SJSA1 (cell line): ENCODE measurements around the gene SPEM1. TPM values are rescaled to one million over a fixed set of nuclear protein-coding genes. Genes with fewer than 3 reads are reported as not detected.
"Not testable (repeated sequence)": the region's sequence is repeated elsewhere in the genome, so short reads cannot be mapped to it uniquely, and the experiment has no call there.

Source experiments
- DNase-seq, 2 experiments: peaks; one replicate each; pipeline ENCODE4 v3.0.0-alpha.2; 2015 to 2020; ENCODE audit warnings: low spot score in 2 of 2, low read depth in 1 of 2
- H3K27ac ChIP-seq: fragments of 250-450 bp; sonication (Bioruptor Pico); 2 replicates; pipeline ENCODE4 v1.5.1; 2020; ENCODE audit warnings: mild to moderate bottlenecking, moderate library complexity
- H3K27me3 ChIP-seq: fragments of 250-450 bp; sonication (Bioruptor Pico); replicated peaks from 2 replicates; pipeline ENCODE4 v1.5.1; 2020; ENCODE audit warnings: mild to moderate bottlenecking, moderate library complexity
- H3K36me3 ChIP-seq: fragments of 250-450 bp; sonication (Bioruptor Pico); 2 replicates; pipeline ENCODE4 v1.5.1; 2020; ENCODE audit warnings: mild to moderate bottlenecking
- H3K4me1 ChIP-seq: fragments of 250-450 bp; sonication (Bioruptor Pico); replicated peaks from 2 replicates; pipeline ENCODE4 v1.6.1; 2021; ENCODE audit warnings: mild to moderate bottlenecking
- H3K4me3 ChIP-seq: fragments of 250-450 bp; sonication (Bioruptor Pico); 2 replicates; pipeline ENCODE4 v1.5.1; 2020; ENCODE audit warnings: mild to moderate bottlenecking
- H3K9me3 ChIP-seq: fragments of 250-450 bp; sonication (Bioruptor Pico); replicated peaks from 2 replicates; pipeline ENCODE4 v1.5.1; 2020; ENCODE audit warnings: mild to moderate bottlenecking
- total RNA-seq: library from RNA; depleted of rRNA; stranded (reverse); fragments of >200 nt; shearing (Covaris generic); gene quantifications from 2 replicates; pipeline ENCODE4 v1.2.3, GENCODE V29; 2014; rRNA removed

The SPEM1 gene
- total RNA-seq, 1 experiment from 2014 or later = not detected

GRCh38 chr17:7469843-7470242 lies 49.7 kb downstream of the SPEM1 start:
- DNase-seq, H3K9me3 ChIP-seq: not testable (repeated sequence)

GRCh38 chr17:7470457-7470973 lies 50.4 kb downstream of the SPEM1 start:
- not testable (repeated sequence) for H3K9me3 ChIP-seq, H3K4me3 ChIP-seq, DNase-seq, H3K4me1 ChIP-seq, H3K27ac ChIP-seq, H3K27me3 ChIP-seq
- peaks cover 30% of the 10 kb centered on the region for H3K36me3 ChIP-seq

More at GRCh38 chr17:7469843-7470242, 49.7 kb downstream of the SPEM1 start:
- not testable (repeated sequence) for H3K4me3 ChIP-seq, H3K4me1 ChIP-seq, H3K27me3 ChIP-seq, H3K27ac ChIP-seq
- peaks cover 31% of the 10 kb centered on the region for H3K36me3 ChIP-seq

Other genes starting within 250 kb of the SPEM1 start
- gene ASGR1, start 241.0 kb upstream of the SPEM1 start, total RNA-seq = 0.16 TPM in 1 of 2 replicates, not detected in the other
- gene DLG4, start 200.5 kb upstream of the SPEM1 start, total RNA-seq = 8.9 and 9.3 TPM in 2 replicates
- gene ACADVL, start 200.4 kb upstream of the SPEM1 start, total RNA-seq = 205 and 227 TPM in 2 replicates
- 30.6 and 45.3 TPM in 2 replicates for gene DVL2, start 185.8 kb upstream of the SPEM1 start, total RNA-seq
- gene PHF23, start 180.9 kb upstream of the SPEM1 start, total RNA-seq = 27.5 and 30.3 TPM in 2 replicates
- gene GABARAP, start 177.9 kb upstream of the SPEM1 start, total RNA-seq = 139 and 146 TPM in 2 replicates
- gene CTDNEP1, start 168.6 kb upstream of the SPEM1 start, total RNA-seq = 15.5 and 21.8 TPM in 2 replicates
- gene ELP5, start 168.1 kb upstream of the SPEM1 start, total RNA-seq = 37.2 and 52.4 TPM in 2 replicates
- not detected in 2 replicates for gene CLDN7, start 157.8 kb upstream of the SPEM1 start, total RNA-seq
- 0.32 TPM in 1 of 2 replicates, not detected in the other for gene SLC2A4, start 138.6 kb upstream of the SPEM1 start, total RNA-seq
- not detected in 2 replicates for gene YBX2, start 125.7 kb upstream of the SPEM1 start, total RNA-seq
- gene EIF5A, start 112.7 kb upstream of the SPEM1 start, total RNA-seq = 342 and 632 TPM in 2 replicates
- 86.3 and 112 TPM in 2 replicates for gene GPS2, start 105.0 kb upstream of the SPEM1 start, total RNA-seq
- gene NEURL4, start 91.0 kb upstream of the SPEM1 start, total RNA-seq = 8.1 and 13.8 TPM in 2 replicates
- gene ACAP1, start 83.8 kb upstream of the SPEM1 start, total RNA-seq = not detected in 2 replicates
- gene KCTD11, start 68.2 kb upstream of the SPEM1 start, total RNA-seq = 5.4 and 7.0 TPM in 2 replicates
- gene TMEM95, start 65.2 kb upstream of the SPEM1 start, total RNA-seq = not detected in 2 replicates
- not detected in 2 replicates for gene TNK1, start 39.2 kb upstream of the SPEM1 start, total RNA-seq
- gene PLSCR3, start 25.8 kb upstream of the SPEM1 start, total RNA-seq = 13.3 and 14.2 TPM in 2 replicates
- 24.7 and 28.8 TPM in 2 replicates for gene TMEM256, start 16.2 kb upstream of the SPEM1 start, total RNA-seq
- 2.2 and 3.9 TPM in 2 replicates for gene NLGN2, start 12.5 kb upstream of the SPEM1 start, total RNA-seq
- not detected in 2 replicates for gene SPEM2, start 5.3 kb downstream of the SPEM1 start, total RNA-seq
- gene SPEM3, start 8.5 kb downstream of the SPEM1 start, total RNA-seq = not detected in 2 replicates
- 0.45 TPM in 1 of 2 replicates, not detected in the other for gene TMEM102, start 15.1 kb downstream of the SPEM1 start, total RNA-seq
- gene FGF11, start 19.2 kb downstream of the SPEM1 start, total RNA-seq = not detected in 2 replicates
- 3.9 and 14.7 TPM in 2 replicates for gene CHRNB1, start 24.7 kb downstream of the SPEM1 start, total RNA-seq
- gene ZBTB4, start 59.3 kb downstream of the SPEM1 start, total RNA-seq = 13.8 and 19.9 TPM in 2 replicates
- gene SLC35G6, start 61.1 kb downstream of the SPEM1 start, total RNA-seq = not detected in 2 replicates
- gene POLR2A, start 64.0 kb downstream of the SPEM1 start, total RNA-seq = 17.5 and 29.3 TPM in 2 replicates
- gene TNFSF12, start 128.7 kb downstream of the SPEM1 start, total RNA-seq = 5.9 and 22.8 TPM in 2 replicates
- gene TNFSF13, start 138.4 kb downstream of the SPEM1 start, total RNA-seq = 0.56 and 1.3 TPM in 2 replicates
- gene SENP3, start 141.6 kb downstream of the SPEM1 start, total RNA-seq = 74.9 and 101 TPM in 2 replicates
- 0.31 and 5.2 TPM in 2 replicates for gene CD68, start 159.3 kb downstream of the SPEM1 start, total RNA-seq
- gene MPDU1, start 163.5 kb downstream of the SPEM1 start, total RNA-seq = 166 and 213 TPM in 2 replicates
- gene SOX15, start 169.8 kb downstream of the SPEM1 start, total RNA-seq = not detected in 2 replicates
- gene FXR2, start 194.6 kb downstream of the SPEM1 start, total RNA-seq = 39.6 and 49.5 TPM in 2 replicates
- 28.1 and 40.1 TPM in 2 replicates for gene SAT2, start 207.5 kb downstream of the SPEM1 start, total RNA-seq
- not detected in 2 replicates for gene SHBG, start 209.8 kb downstream of the SPEM1 start, total RNA-seq
- gene ATP1B2, start 230.6 kb downstream of the SPEM1 start, total RNA-seq = not detected in 2 replicates